ENCODE results near the gene WWOX. TPM values are rescaled to one million over a fixed set of nuclear protein-coding genes. Genes with fewer than 3 reads are reported as not detected.

Gene WWOX
- total RNA-seq, 2 donors from 2014 or later, result 30.0 to 35.4 TPM

DNA sequence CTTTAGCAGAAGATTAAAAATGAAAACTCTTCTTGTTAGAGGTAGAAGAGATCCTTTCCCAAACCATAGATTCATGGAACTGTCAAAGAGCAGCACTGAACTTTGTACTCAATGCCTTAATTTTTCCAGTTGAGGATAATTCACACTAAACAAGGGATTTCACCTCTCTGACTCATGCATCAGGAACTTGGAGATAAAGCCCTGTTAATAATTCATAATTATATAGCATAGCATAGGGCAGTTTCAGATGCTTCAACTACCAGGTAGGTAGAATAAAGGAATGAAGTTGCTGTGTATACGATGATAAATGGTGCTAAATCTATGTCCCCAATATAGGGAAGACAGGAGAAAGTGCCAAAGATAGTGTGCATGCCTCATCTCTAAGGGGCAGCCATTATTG is 1050.7 kb downstream of the WWOX start:
- peaks cover 26% of the 10 kb centered on the region for H3K27me3 Mint-ChIP-seq (ENCODE audit: insufficient read depth)
- H3K9me3 Mint-ChIP-seq, result no peaks in the 10 kb centered on the region
- Histone ChIP-seq H3K9ac (ENCODE audit: extremely low read depth, low read length, poor library complexity, severe bottlenecking) (no peak overlapping the region), H3K27ac (ENCODE audit: low read depth, low read length) (no peak overlapping the region), H3K4me3 (ENCODE audit: low read length) (no peak overlapping the region), H3K9me3 (ENCODE audit: control insufficient read depth, low read length) (no peaks in the 10 kb centered on the region), H3K27me3 (ENCODE audit: control insufficient read depth, insufficient read depth, low read length, poor library complexity, severe bottlenecking) (no peaks in the 10 kb centered on the region), H3K36me3 (ENCODE audit: control insufficient read depth, insufficient read depth, low read length) (no peaks in the 10 kb centered on the region), H3K4me1 (ENCODE audit: control insufficient read depth, insufficient read depth, low read length) (no peaks in the 10 kb centered on the region)
- no peaks in the 10 kb centered on the region for H3K36me3 Mint-ChIP-seq (ENCODE audit: low read depth)
- no peak overlapping the region for H3K27ac Mint-ChIP-seq
- H3K4me3 Mint-ChIP-seq, result no peak overlapping the region
- 94 to 100% methylated on average over 1 of the region's 1 CpG for WGBS, 2 experiments (ENCODE audit: insufficient coverage in 1 of 2, insufficient read length in 1 of 2)
- TF ChIP-seq, protein P1, sequence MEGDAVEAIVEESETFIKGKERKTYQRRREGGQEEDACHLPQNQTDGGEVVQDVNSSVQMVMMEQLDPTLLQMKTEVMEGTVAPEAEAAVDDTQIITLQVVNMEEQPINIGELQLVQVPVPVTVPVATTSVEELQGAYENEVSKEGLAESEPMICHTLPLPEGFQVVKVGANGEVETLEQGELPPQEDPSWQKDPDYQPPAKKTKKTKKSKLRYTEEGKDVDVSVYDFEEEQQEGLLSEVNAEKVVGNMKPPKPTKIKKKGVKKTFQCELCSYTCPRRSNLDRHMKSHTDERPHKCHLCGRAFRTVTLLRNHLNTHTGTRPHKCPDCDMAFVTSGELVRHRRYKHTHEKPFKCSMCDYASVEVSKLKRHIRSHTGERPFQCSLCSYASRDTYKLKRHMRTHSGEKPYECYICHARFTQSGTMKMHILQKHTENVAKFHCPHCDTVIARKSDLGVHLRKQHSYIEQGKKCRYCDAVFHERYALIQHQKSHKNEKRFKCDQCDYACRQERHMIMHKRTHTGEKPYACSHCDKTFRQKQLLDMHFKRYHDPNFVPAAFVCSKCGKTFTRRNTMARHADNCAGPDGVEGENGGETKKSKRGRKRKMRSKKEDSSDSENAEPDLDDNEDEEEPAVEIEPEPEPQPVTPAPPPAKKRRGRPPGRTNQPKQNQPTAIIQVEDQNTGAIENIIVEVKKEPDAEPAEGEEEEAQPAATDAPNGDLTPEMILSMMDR (conservative IDR thresholded peaks at IDR 0.05), result no peak
- peaks cover 2% of the 10 kb centered on the region for H3K4me1 Mint-ChIP-seq
- no peak for DNase-seq

DNA sequence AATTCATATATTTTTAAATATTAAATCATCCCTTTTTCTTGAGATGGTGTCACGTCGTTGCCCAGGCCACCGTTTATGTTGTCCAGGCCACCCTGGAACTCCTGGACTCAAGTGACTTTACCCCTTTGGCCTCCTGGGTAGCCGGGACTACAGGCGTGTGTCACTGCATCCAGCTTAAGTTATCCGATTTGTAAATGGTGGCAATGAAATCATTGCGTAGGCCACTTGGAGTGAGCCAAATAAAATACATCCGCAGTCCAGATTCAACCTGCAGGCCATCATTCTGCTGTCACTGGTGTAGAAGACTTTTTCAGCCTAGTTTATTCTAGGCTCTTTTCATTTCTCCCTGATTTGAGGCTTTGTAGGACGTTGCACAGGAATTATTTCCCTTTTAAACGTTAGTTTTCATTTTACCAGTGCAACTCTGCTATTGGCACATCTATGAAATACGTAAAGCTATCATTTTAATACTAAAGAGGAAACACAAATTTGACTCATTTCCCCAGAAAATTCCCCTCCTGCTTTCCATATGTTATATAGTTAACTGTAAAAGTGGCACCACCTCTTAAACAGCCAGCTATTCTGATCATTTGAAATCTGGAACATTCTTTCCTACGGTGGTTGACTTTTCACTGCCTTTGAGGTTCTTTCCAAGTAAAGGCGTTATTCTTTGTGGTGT is 1051.3 kb downstream of the WWOX start:
- Mint-ChIP-seq H3K27ac (no peak overlapping the region), H3K4me1 (peaks cover 2% of the 10 kb centered on the region), H3K36me3 (ENCODE audit: low read depth) (no peaks in the 10 kb centered on the region), H3K27me3 (ENCODE audit: insufficient read depth) (peaks cover 32% of the 10 kb centered on the region), H3K4me3 (no peak overlapping the region), H3K9me3 (no peaks in the 10 kb centered on the region)
- TF ChIP-seq, protein P1 (conservative IDR thresholded peaks at IDR 0.05), result no peak
- H3K4me1 ChIP-seq (ENCODE audit: control insufficient read depth, insufficient read depth, low read length), result no peaks in the 10 kb centered on the region
- no peaks in the 10 kb centered on the region for H3K36me3 ChIP-seq (ENCODE audit: control insufficient read depth, insufficient read depth, low read length)
- no peak overlapping the region for H3K4me3 ChIP-seq (ENCODE audit: low read length)
- 95 to 97% methylated on average over 11 to 13 of the region's 13 CpGs for WGBS, 2 experiments (ENCODE audit: insufficient coverage in 1 of 2, insufficient read length in 1 of 2)
- no peak overlapping the region for H3K27ac ChIP-seq (ENCODE audit: low read depth, low read length)
- no peak for DNase-seq
- no peaks in the 10 kb centered on the region for H3K27me3 ChIP-seq (ENCODE audit: control insufficient read depth, insufficient read depth, low read length, poor library complexity, severe bottlenecking)
- H3K9me3 ChIP-seq (ENCODE audit: control insufficient read depth, low read length), result no peaks in the 10 kb centered on the region
- no peak overlapping the region for H3K9ac ChIP-seq (ENCODE audit: extremely low read depth, low read length, poor library complexity, severe bottlenecking)

DNA sequence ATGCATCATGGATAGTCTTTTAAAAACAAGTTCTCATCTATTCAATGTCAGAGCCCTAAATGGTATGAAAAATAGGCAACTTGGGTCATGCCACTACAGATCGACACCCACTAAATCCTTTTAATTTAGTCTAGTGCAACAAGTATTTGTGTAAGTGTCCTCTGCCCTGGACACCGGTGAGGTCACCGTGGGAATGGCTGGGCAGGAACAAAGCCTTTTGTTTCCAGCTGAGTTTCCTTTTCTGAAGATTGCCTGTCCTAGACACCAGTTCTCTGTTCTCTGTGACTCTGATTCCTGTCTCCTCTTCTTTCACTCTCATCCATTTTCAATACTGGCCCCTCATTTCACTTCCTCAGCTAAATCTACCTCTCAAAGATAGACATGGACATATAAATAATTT is 1054.6 kb downstream of the WWOX start:
- H3K9me3 ChIP-seq (ENCODE audit: control insufficient read depth, low read length), result no peaks in the 10 kb centered on the region
- no peak overlapping the region for H3K9ac ChIP-seq (ENCODE audit: extremely low read depth, low read length, poor library complexity, severe bottlenecking)
- H3K27ac ChIP-seq (ENCODE audit: low read depth, low read length), result peak overlapping the region; percentile 3
- Mint-ChIP-seq H3K27ac (no peak overlapping the region), H3K9me3 (no peaks in the 10 kb centered on the region), H3K27me3 (ENCODE audit: insufficient read depth) (peaks cover 61% of the 10 kb centered on the region), H3K4me3 (no peak overlapping the region), H3K36me3 (ENCODE audit: low read depth) (no peaks in the 10 kb centered on the region), H3K4me1 (peaks cover 16% of the 10 kb centered on the region)
- H3K36me3 ChIP-seq (ENCODE audit: control insufficient read depth, insufficient read depth, low read length), result no peaks in the 10 kb centered on the region
- no peak overlapping the region for H3K4me3 ChIP-seq (ENCODE audit: low read length)
- H3K27me3 ChIP-seq (ENCODE audit: control insufficient read depth, insufficient read depth, low read length, poor library complexity, severe bottlenecking), result peaks cover 17% of the 10 kb centered on the region
- no peaks in the 10 kb centered on the region for H3K4me1 ChIP-seq (ENCODE audit: control insufficient read depth, insufficient read depth, low read length)
- WGBS, 2 experiments (ENCODE audit: insufficient coverage in 1 of 2, insufficient read length in 1 of 2), result 63 to 92% methylated on average over 3 of the region's 3 CpGs
- TF ChIP-seq, protein P1 (conservative IDR thresholded peaks at IDR 0.05), result no peak
- no peak for DNase-seq

Measured in endodermal cell (in vitro differentiated cells).